HFFc6 (cell line): ENCODE measurements around the gene CDH8. TPM values are rescaled to one million over a fixed set of nuclear protein-coding genes. Genes with fewer than 3 reads are reported as not detected.

Source experiments
- DNase-seq: peaks from one replicate; pipeline ENCODE4 v3.0.0-alpha.2; 2018
- H3K27ac Mint-ChIP-seq: 2 replicates; pipeline ENCODE4 v1.8.0; 2020; ENCODE audit warnings: mild to moderate bottlenecking, mixed read lengths
- H3K27me3 Mint-ChIP-seq: 2 replicates; pipeline ENCODE4 v1.8.0; 2021; ENCODE audit warnings: mild to moderate bottlenecking, moderate library complexity, mixed read lengths; ENCODE audit not compliant: insufficient read depth
- H3K36me3 Mint-ChIP-seq: 2 replicates; pipeline ENCODE4 v1.8.0; 2021; ENCODE audit warnings: low read depth, mixed read lengths
- H3K4me1 Mint-ChIP-seq: 2 replicates; pipeline ENCODE4 v1.8.0; 2020; ENCODE audit warnings: low read depth, mixed read lengths
- H3K4me3 Mint-ChIP-seq: 2 replicates; pipeline ENCODE4 v1.8.0; 2020; ENCODE audit warnings: mild to moderate bottlenecking, moderate library complexity, mixed read lengths
- H3K9me3 Mint-ChIP-seq: 2 replicates; pipeline ENCODE4 v1.8.0; 2020; ENCODE audit warnings: mild to moderate bottlenecking, mixed read lengths
- total RNA-seq, 6 experiments: library from RNA; stranded (reverse); fragmentation: NEBNext Ultra II Directional; extraction: Animal tissue kit (Norgen Biotek cat#: 25700); gene quantifications; 2 replicates in 1 of 6; 3 replicates in 5 of 6; pipeline ENCODE4 v1.2.3, GENCODE V29; 2021
- TF ChIP-seq, protein P1 (sequence below): fragments of 200-600 bp; sonication (generic); IDR thresholded peaks from 2 replicates; pipeline ENCODE4 v1.5.0; 2021; ENCODE audit warnings: antibody characterized with exemption, mild to moderate bottlenecking

The CDH8 gene
- total RNA-seq, 6 experiments from 2014 or later: not detected

DNA sequence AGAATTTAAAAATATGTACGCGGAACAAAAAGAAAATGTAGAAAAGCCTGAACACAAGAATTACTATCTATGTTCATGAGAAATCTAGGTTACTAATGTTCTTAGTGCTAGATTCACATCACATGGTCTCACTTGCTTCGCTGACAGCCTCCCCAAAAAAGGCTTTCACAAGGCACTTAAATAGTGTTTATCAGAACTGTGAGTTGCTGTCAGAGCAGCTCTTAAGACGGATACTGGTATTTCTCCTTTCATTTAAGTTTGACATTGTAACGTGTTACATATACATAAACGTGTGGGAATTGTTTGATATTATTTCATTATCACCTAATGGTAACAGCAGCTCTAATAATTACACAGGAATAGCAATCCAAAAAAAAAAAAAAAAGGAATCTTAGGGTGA, 150.9 kb downstream of the CDH8 start:
- no peaks in the 10 kb centered on the region for H3K36me3 Mint-ChIP-seq
- H3K9me3 Mint-ChIP-seq: peaks cover 15% of the 10 kb centered on the region
- H3K4me3 Mint-ChIP-seq: no peak overlapping the region
- no peaks in the 10 kb centered on the region for H3K27me3 Mint-ChIP-seq
- no peaks in the 10 kb centered on the region for H3K4me1 Mint-ChIP-seq
- TF ChIP-seq, protein P1, sequence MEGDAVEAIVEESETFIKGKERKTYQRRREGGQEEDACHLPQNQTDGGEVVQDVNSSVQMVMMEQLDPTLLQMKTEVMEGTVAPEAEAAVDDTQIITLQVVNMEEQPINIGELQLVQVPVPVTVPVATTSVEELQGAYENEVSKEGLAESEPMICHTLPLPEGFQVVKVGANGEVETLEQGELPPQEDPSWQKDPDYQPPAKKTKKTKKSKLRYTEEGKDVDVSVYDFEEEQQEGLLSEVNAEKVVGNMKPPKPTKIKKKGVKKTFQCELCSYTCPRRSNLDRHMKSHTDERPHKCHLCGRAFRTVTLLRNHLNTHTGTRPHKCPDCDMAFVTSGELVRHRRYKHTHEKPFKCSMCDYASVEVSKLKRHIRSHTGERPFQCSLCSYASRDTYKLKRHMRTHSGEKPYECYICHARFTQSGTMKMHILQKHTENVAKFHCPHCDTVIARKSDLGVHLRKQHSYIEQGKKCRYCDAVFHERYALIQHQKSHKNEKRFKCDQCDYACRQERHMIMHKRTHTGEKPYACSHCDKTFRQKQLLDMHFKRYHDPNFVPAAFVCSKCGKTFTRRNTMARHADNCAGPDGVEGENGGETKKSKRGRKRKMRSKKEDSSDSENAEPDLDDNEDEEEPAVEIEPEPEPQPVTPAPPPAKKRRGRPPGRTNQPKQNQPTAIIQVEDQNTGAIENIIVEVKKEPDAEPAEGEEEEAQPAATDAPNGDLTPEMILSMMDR: no peak
- no peak for DNase-seq
- no peak overlapping the region for H3K27ac Mint-ChIP-seq

DNA sequence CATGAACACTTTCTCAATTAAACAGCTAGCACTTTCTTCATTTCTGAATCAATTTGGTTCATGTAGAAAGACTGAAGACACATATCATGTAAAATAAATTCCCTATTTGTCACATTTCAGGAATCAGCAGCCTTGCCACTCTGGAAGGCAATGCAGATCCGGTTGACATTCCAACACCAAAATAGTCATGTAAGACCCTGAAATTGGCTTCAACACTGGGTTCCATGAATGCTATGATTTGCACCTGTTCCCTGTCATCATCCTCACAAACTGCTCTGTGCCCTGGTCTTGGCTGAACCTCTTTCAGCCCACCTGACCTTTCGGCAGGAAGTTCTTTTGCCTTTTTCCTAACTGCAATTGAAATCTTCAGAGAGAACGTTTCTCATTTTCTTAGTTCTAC, 156.9 kb downstream of the CDH8 start:
- TF ChIP-seq, protein P1: no peak
- Mint-ChIP-seq H3K27ac (no peak overlapping the region), H3K4me1 (no peaks in the 10 kb centered on the region), H3K36me3 (no peaks in the 10 kb centered on the region), H3K4me3 (no peak overlapping the region), H3K9me3 (peaks cover 32% of the 10 kb centered on the region), H3K27me3 (no peaks in the 10 kb centered on the region)
- no peak for DNase-seq

DNA sequence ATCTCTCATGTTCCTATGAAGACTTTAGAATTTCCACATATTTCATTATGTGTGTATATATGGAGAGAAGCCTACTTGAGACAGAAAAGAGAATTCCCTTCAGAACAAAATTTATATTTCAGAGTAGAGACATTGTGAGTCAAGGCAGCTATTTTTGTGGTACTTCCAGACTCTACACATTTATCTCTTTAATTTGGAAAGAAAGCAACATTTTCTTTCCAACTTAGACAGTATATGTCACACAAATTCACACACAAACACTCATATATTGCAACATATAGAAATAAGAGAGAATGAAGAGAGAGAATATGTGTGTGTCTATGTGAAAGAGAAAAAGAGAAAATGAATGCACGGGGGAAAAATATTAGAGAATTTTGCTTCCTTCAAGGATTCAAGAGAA, 158.8 kb downstream of the CDH8 start:
- DNase-seq: no peak
- no peak overlapping the region for H3K4me3 Mint-ChIP-seq
- H3K27me3 Mint-ChIP-seq: no peaks in the 10 kb centered on the region
- H3K9me3 Mint-ChIP-seq: peaks cover 40% of the 10 kb centered on the region
- no peak overlapping the region for H3K27ac Mint-ChIP-seq
- TF ChIP-seq, protein P1: no peak
- no peaks in the 10 kb centered on the region for H3K36me3 Mint-ChIP-seq
- no peaks in the 10 kb centered on the region for H3K4me1 Mint-ChIP-seq

DNA sequence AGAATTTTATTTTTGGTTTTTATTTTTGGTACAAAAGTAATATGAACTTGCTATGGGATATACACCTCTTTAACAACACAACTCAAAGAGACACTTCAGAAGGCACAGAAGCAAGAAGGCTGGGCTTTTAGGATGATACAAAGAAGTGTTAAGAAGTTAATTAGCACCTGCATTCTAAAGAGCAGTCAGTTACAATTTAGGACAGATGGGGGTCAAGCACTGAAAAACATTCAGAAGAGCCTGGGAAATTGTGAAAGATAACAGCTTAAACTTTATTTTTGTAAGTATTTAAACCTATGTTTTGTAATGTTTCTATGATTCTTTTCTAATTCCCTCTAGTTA, 163.5 kb downstream of the CDH8 start:
- peaks cover 39% of the 10 kb centered on the region for H3K9me3 Mint-ChIP-seq

DNA sequence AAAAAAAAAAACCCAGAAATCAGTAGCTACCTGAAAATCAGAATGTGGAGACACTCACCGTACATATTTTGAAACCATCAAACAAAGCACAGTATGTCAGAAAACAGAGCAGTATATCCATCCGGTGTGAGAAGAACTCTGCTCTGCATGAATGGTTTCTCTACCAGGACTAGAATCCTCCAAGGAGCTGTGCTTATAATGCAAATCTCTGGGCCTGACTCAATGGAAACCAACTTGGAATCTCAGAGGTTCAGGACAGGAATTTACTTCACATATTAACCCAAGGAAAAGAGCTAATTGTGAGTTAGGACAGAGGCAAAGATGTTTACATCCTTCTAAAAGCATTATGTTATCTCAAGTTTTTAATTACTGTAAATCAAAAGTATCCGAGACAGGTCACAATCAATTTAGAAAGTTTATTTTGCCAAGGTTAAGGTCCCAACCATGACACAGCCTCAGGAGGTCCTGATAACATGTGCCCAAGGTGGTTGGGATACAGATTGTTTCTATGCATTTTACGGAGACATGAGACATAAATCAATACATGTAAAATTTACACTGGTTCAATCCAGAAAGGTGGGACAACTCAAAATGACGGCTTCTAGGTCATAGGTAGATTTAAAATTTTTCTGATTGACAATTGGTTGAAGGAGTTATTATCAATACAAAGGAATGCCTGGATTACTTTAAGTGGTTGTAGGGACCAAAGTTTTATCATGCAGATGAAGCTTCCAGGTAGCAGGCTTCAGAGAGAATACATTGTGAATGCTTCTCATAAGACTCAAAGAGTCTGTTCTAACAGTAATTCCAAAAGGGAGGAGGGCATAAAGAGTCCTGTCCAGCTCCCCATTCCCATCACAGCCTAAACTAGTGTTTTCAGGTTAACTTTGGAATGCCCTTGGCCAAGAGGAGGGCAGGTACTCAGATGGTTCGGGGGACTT, 164.1 kb downstream of the CDH8 start:
- Mint-ChIP-seq H3K27me3 (no peaks in the 10 kb centered on the region), H3K4me1 (no peaks in the 10 kb centered on the region), H3K9me3 (peaks cover 35% of the 10 kb centered on the region), H3K4me3 (no peak overlapping the region), H3K27ac (no peak overlapping the region), H3K36me3 (no peaks in the 10 kb centered on the region)
- no peak for DNase-seq
- TF ChIP-seq, protein P1: no peak

More for the DNA sequence above, 163.5 kb downstream of the CDH8 start:
- no peak for DNase-seq
- Mint-ChIP-seq H3K4me3 (no peak overlapping the region), H3K36me3 (no peaks in the 10 kb centered on the region), H3K27ac (no peak overlapping the region), H3K27me3 (no peaks in the 10 kb centered on the region), H3K4me1 (no peaks in the 10 kb centered on the region)
- TF ChIP-seq, protein P1: no peak
